ENCODE measurements around the gene OR4F15. TPM values are rescaled to one million over a fixed set of nuclear protein-coding genes. Genes with fewer than 3 reads are reported as not detected.

The OR4F15 gene
- total RNA-seq, 2 experiments from 2014 or later, result not detected

- no peak overlapping the region for H3K27ac Mint-ChIP-seq
- DNase-seq (no peak), ATAC-seq (ENCODE audit: poor library complexity) (no peak)
- H3K4me3 Mint-ChIP-seq, result no peak overlapping the region
- intact Hi-C loops (cut with DNase I, micrococcal nuclease), result no loop called here
- ChIA-PET POLR2A (no interaction called here), CTCF (no interaction called here)
- H3K9me3 Mint-ChIP-seq, result no peaks in the 10 kb centered on the region
- Histone ChIP-seq H3K36me3 (ENCODE audit: insufficient read depth, low read length) (no peaks in the 10 kb centered on the region), H3K27me3 (ENCODE audit: control insufficient read depth in 1 of 2, insufficient read depth in 2 of 2, low read length in 2 of 2) (peaks cover 0 to 18% of the 10 kb centered on the region in 2 experiments), H3K4me3 (ENCODE audit: low read length) (no peak overlapping the region), H3K9me3 (ENCODE audit: control insufficient read depth in 1 of 2, insufficient read depth in 1 of 2, low read length in 2 of 2) (no peaks in the 10 kb centered on the region), H3K27ac (ENCODE audit: low read depth in 1 of 2, low read length in 2 of 2) (no peak overlapping the region), H3K4me1 (ENCODE audit: insufficient read depth, low read length) (no peaks in the 10 kb centered on the region)
- no peaks in the 10 kb centered on the region for H3K4me1 Mint-ChIP-seq (ENCODE audit: low read depth)
- H3K27me3 Mint-ChIP-seq, result peaks cover 40% of the 10 kb centered on the region
- no peak for TF ChIP-seq CTCF (IDR thresholded peaks at IDR 0.05)
- H3K36me3 Mint-ChIP-seq (ENCODE audit: low read depth), result no peaks in the 10 kb centered on the region
Measured at GRCh38 chr15:101813803-101814534, 2.0 kb downstream of the OR4F15 start.

GRCh38 chr15:101820781-101821180, 8.8 kb downstream of the OR4F15 start:
- peaks cover 46% of the 10 kb centered on the region for H3K27me3 Mint-ChIP-seq
- Histone ChIP-seq H3K36me3 (ENCODE audit: insufficient read depth, low read length) (no peaks in the 10 kb centered on the region), H3K9me3 (ENCODE audit: control insufficient read depth in 1 of 2, insufficient read depth in 1 of 2, low read length in 2 of 2) (no peaks in the 10 kb centered on the region), H3K4me1 (ENCODE audit: insufficient read depth, low read length) (no peaks in the 10 kb centered on the region), H3K27ac (ENCODE audit: low read depth in 1 of 2, low read length in 2 of 2) (no peak overlapping the region), H3K4me3 (ENCODE audit: low read length) (no peak overlapping the region), H3K27me3 (ENCODE audit: control insufficient read depth in 1 of 2, insufficient read depth in 2 of 2, low read length in 2 of 2) (peaks cover 3 to 19% of the 10 kb centered on the region in 2 experiments)
- ATAC-seq (ENCODE audit: poor library complexity) (no peak), DNase-seq (no peak)
- POLR2A ChIA-PET, result no interaction called here
- H3K4me1 Mint-ChIP-seq (ENCODE audit: low read depth), result no peaks in the 10 kb centered on the region
- no peak overlapping the region for H3K27ac Mint-ChIP-seq
- intact Hi-C loops (cut with DNase I, micrococcal nuclease), result no loop called here
- no peak for TF ChIP-seq CTCF (IDR thresholded peaks at IDR 0.05)
- H3K4me3 Mint-ChIP-seq, result no peak overlapping the region
- no peaks in the 10 kb centered on the region for H3K9me3 Mint-ChIP-seq
- CTCF ChIA-PET, result no interaction called here
- H3K36me3 Mint-ChIP-seq (ENCODE audit: low read depth), result no peaks in the 10 kb centered on the region

DNA sequence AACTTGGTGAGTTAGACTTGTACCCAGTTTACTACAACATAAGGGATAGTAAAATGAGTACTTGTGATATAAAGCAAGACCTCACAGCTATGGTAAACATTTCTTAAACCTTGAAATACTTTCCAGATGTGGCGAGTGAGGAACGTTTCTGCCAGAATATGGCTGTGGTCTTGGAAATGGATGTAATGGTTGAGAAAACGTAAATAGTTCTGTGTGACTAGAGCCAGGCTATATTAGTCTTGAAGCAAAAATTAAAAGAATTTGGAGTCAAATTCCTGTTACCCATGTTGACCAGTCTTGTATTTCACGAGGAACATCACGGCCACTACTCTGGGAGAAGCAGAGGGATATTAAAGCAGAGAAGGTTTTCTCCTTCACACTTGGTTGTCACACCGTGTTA, 15.3 kb downstream of the OR4F15 start:
- H3K27me3 Mint-ChIP-seq, result peaks cover 64% of the 10 kb centered on the region
- no peak overlapping the region for H3K4me3 ChIP-seq (ENCODE audit: low read length)
- ATAC-seq (ENCODE audit: poor library complexity), result no peak
- no peaks in the 10 kb centered on the region for H3K9me3 ChIP-seq (ENCODE audit: control insufficient read depth in 1 of 2, insufficient read depth in 1 of 2, low read length in 2 of 2)
- H3K27ac ChIP-seq (ENCODE audit: low read depth in 1 of 2, low read length in 2 of 2), result no peak overlapping the region
- no peaks in the 10 kb centered on the region for H3K4me1 ChIP-seq (ENCODE audit: insufficient read depth, low read length)
- POLR2A ChIA-PET, result no interaction called here
- CTCF ChIA-PET, result no interaction called here
- intact Hi-C loops (cut with DNase I, micrococcal nuclease), result no loop called here
- H3K36me3 ChIP-seq (ENCODE audit: insufficient read depth, low read length), result no peaks in the 10 kb centered on the region
- peaks cover 3 to 24% of the 10 kb centered on the region in 2 experiments for H3K27me3 ChIP-seq (ENCODE audit: control insufficient read depth in 1 of 2, insufficient read depth in 2 of 2, low read length in 2 of 2)
- DNase-seq, result no peak
- H3K9me3 Mint-ChIP-seq, result no peaks in the 10 kb centered on the region
- no peaks in the 10 kb centered on the region for H3K4me1 Mint-ChIP-seq (ENCODE audit: low read depth)
- H3K36me3 Mint-ChIP-seq (ENCODE audit: low read depth), result no peaks in the 10 kb centered on the region
- H3K4me3 Mint-ChIP-seq, result no peak overlapping the region
- no peak overlapping the region for H3K27ac Mint-ChIP-seq
- no peak for TF ChIP-seq CTCF (IDR thresholded peaks at IDR 0.05)
